GM12878 (cell line): Measurements from ENCODE around the gene HSPA1B.

Experiments
- CTCF ChIP-seq, 3 experiments: IDR thresholded peaks in 2 of 3; conservative IDR thresholded peaks in 1 of 3; 2 replicates each; pipeline ENCODE4 v1.5.1; 2011; ENCODE audit warnings: low read depth in 3 of 3, low read length in 3 of 3, mild to moderate bottlenecking in 3 of 3, control low read depth in 2 of 3, moderate library complexity in 2 of 3, inconsistent platforms in 1 of 3, mixed read lengths in 1 of 3; ENCODE audit not compliant: control insufficient read depth in 2 of 3, insufficient read depth in 1 of 3; ENCODE audit errors: extremely low read depth in 1 of 3
- EP300 ChIP-seq, 2 experiments: fragments of 150-350 bp in 1 of 2; IDR thresholded peaks; 2 replicates each; pipeline ENCODE4 v1.6.1; 2011 to 2012; ENCODE audit warnings: low read depth in 2 of 2, low read length in 2 of 2, borderline replicate concordance in 1 of 2, improper control_type of control experiment in 1 of 2, inconsistent platforms in 1 of 2; ENCODE audit not compliant: control insufficient read depth in 1 of 2
- EZH2 ChIP-seq: IDR thresholded peaks from 2 replicates; pipeline ENCODE4 v1.6.1; 2012; ENCODE audit warnings: low read depth, mild to moderate bottlenecking, control low read depth, inconsistent platforms, low read length, borderline replicate concordance; ENCODE audit not compliant: control insufficient read depth
- GABPA ChIP-seq: IDR thresholded peaks from 2 replicates; pipeline ENCODE4 v1.6.1; 2014; ENCODE audit warnings: antibody characterized with exemption, low read depth, mild to moderate bottlenecking, inconsistent platforms
- JUND ChIP-seq: IDR thresholded peaks from 2 replicates; pipeline ENCODE4 v1.6.1; 2012; ENCODE audit warnings: low read depth, mild to moderate bottlenecking, low read length, improper control_type of control experiment, moderate library complexity
- POLR2A ChIP-seq: IDR thresholded peaks from 2 replicates; pipeline ENCODE4 v1.6.1; 2011; ENCODE audit warnings: low read depth, mild to moderate bottlenecking, low read length
- RCOR1 ChIP-seq: conservative IDR thresholded peaks from 2 replicates; pipeline ENCODE4 v1.6.1; 2012; ENCODE audit warnings: low read depth, low read length, improper control_type of control experiment
- TAF1 ChIP-seq: IDR thresholded peaks from 2 replicates; pipeline ENCODE4 v1.6.1; 2011; ENCODE audit warnings: mild to moderate bottlenecking, low read depth, low read length, borderline replicate concordance
- ZBTB4 ChIP-seq: fragments of 450-650 bp; formaldehyde crosslinking; IDR thresholded peaks from 2 replicates; pipeline ENCODE4 v1.4.0; 2022; ENCODE audit warnings: mild to moderate bottlenecking, moderate library complexity
- ZSCAN29 ChIP-seq: fragments of 450-650 bp; IDR thresholded peaks from 2 replicates; pipeline ENCODE4 v1.6.1; 2017; ENCODE audit warnings: mild to moderate bottlenecking, moderate library complexity

GRCh38 chr6:31871046-31871659 lies 43.6 kb downstream of the HSPA1B start:
- TF ChIP-seq EP300 (IDR thresholded peaks at IDR 0.05; ENCODE audit: borderline replicate concordance in 1 of 2, control insufficient read depth in 1 of 2, low read depth in 2 of 2, low read length in 2 of 2) (no peak), CTCF (IDR thresholded peaks at IDR 0.05 in 2 of 3, conservative IDR thresholded peaks at IDR 0.05 in 1 of 3; ENCODE audit: control insufficient read depth in 2 of 3, extremely low read depth in 1 of 3, insufficient read depth in 1 of 3, low read depth in 3 of 3, low read length in 3 of 3) (no peak), EZH2 (no peak), POLR2A (no peak), RCOR1 (no peak), JUND (no peak), TAF1 (no peak), GABPA (no peak), ZSCAN29 (no peak), ZBTB4 (CRISPR knock-in tag) (no peak)
